Measurements from ENCODE around the gene CD81. TPM values are rescaled to one million over a fixed set of nuclear protein-coding genes. Genes with fewer than 3 reads are reported as not detected.

Gene CD81
- total RNA-seq, 4 donors from 2014 or later = 327 to 576 (median 541) TPM

GRCh38 chr11:2412323-2412722, 35.2 kb downstream of the CD81 start:
- H3K36me3 ChIP-seq = no peaks in the 10 kb centered on the region
- TF ChIP-seq CTCF (IDR thresholded peaks at IDR 0.05) (no peak), EP300 (IDR thresholded peaks at IDR 0.05) (no peak), POLR2AphosphoS5 (IDR thresholded peaks at IDR 0.05) (no peak), POLR2A (IDR thresholded peaks at IDR 0.05) (no peak)
- WGBS, 2 donors (ENCODE audit: low coverage in 1 of 2) = no CpG with 5 or more reads among the region's 6 CpGs
- no peak for ATAC-seq
- no peaks in the 10 kb centered on the region for H3K9me3 ChIP-seq
- no peak overlapping the region for H3K4me3 ChIP-seq
- H3K27ac ChIP-seq = no peak overlapping the region
- no peaks in the 10 kb centered on the region for H3K27me3 ChIP-seq
- no peaks in the 10 kb centered on the region for H3K4me1 ChIP-seq

GRCh38 chr11:2413742-2414579, 36.9 kb downstream of the CD81 start:
- TF ChIP-seq EP300 (IDR thresholded peaks at IDR 0.05) (no peak), POLR2A (IDR thresholded peaks at IDR 0.05) (no peak), CTCF (IDR thresholded peaks at IDR 0.05) (no peak), POLR2AphosphoS5 (IDR thresholded peaks at IDR 0.05) (no peak)
- Histone ChIP-seq H3K27me3 (no peaks in the 10 kb centered on the region), H3K9me3 (no peaks in the 10 kb centered on the region), H3K27ac (no peak overlapping the region), H3K4me3 (no peak overlapping the region), H3K36me3 (no peaks in the 10 kb centered on the region), H3K4me1 (no peaks in the 10 kb centered on the region)
- WGBS, 2 donors (ENCODE audit: low coverage in 1 of 2) = no CpG with 5 or more reads among the region's 43 CpGs
- no peak for ATAC-seq

GRCh38 chr11:2414616-2415015, 37.5 kb downstream of the CD81 start:
- Histone ChIP-seq H3K27ac (no peak overlapping the region), H3K36me3 (no peaks in the 10 kb centered on the region), H3K4me1 (peaks cover 0 to 5% (median 0%) of the 10 kb centered on the region in 3 donors), H3K9me3 (no peaks in the 10 kb centered on the region), H3K4me3 (no peak overlapping the region), H3K27me3 (no peaks in the 10 kb centered on the region)
- WGBS, 2 donors (ENCODE audit: low coverage in 1 of 2) = 85% methylated on average over 8 of the region's 35 CpGs; no CpG with 5 or more reads in 1 of the 2 donors
- ATAC-seq = no peak
- no peak for TF ChIP-seq POLR2AphosphoS5 (IDR thresholded peaks at IDR 0.05)
- TF ChIP-seq POLR2A (IDR thresholded peaks at IDR 0.05) = no peak
- TF ChIP-seq EP300 (IDR thresholded peaks at IDR 0.05) = no peak
- no peak for TF ChIP-seq CTCF (IDR thresholded peaks at IDR 0.05)

GRCh38 chr11:2415171-2415570, 38.1 kb downstream of the CD81 start:
- WGBS, 2 donors (ENCODE audit: low coverage in 1 of 2) = no CpG with 5 or more reads among the region's 28 CpGs
- no peaks in the 10 kb centered on the region for H3K9me3 ChIP-seq
- peaks cover 0 to 11% (median 0%) of the 10 kb centered on the region in 3 donors for H3K4me1 ChIP-seq
- H3K36me3 ChIP-seq = no peaks in the 10 kb centered on the region
- no peak for ATAC-seq
- TF ChIP-seq POLR2AphosphoS5 (IDR thresholded peaks at IDR 0.05) (no peak), POLR2A (IDR thresholded peaks at IDR 0.05) (no peak), CTCF (IDR thresholded peaks at IDR 0.05) (no peak)
- H3K27ac ChIP-seq = no peak overlapping the region
- no peaks in the 10 kb centered on the region for H3K27me3 ChIP-seq
- no peak overlapping the region for H3K4me3 ChIP-seq

All from gastroesophageal sphincter (tissue), 4 donors.